NB4 (cell line): Measurements from ENCODE around the gene ZDHHC21.

Source experiments
- POLR2A ChIP-seq: IDR thresholded peaks from 2 replicates; pipeline ENCODE4 v1.6.1; 2011; ENCODE audit warnings: mild to moderate bottlenecking; ENCODE audit not compliant: insufficient read length; ENCODE audit errors: extremely low read depth
- TF ChIP-seq, protein P1 (sequence below): IDR thresholded peaks from one replicate; pipeline ENCODE4 v1.5.1; 2012; ENCODE audit warnings: low read depth, low read length

GRCh38 chr9:14693251-14693861, at the start of gene ZDHHC21:
- TF ChIP-seq, protein P1, sequence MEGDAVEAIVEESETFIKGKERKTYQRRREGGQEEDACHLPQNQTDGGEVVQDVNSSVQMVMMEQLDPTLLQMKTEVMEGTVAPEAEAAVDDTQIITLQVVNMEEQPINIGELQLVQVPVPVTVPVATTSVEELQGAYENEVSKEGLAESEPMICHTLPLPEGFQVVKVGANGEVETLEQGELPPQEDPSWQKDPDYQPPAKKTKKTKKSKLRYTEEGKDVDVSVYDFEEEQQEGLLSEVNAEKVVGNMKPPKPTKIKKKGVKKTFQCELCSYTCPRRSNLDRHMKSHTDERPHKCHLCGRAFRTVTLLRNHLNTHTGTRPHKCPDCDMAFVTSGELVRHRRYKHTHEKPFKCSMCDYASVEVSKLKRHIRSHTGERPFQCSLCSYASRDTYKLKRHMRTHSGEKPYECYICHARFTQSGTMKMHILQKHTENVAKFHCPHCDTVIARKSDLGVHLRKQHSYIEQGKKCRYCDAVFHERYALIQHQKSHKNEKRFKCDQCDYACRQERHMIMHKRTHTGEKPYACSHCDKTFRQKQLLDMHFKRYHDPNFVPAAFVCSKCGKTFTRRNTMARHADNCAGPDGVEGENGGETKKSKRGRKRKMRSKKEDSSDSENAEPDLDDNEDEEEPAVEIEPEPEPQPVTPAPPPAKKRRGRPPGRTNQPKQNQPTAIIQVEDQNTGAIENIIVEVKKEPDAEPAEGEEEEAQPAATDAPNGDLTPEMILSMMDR: no peak
- TF ChIP-seq POLR2A: no peak
